NCI-H2196 (cell line): ENCODE data around the gene EOMES.

Experiments used
- DNase-seq: peaks from one replicate; lab custom pipeline; 2025; ENCODE audit not compliant: unreplicated experiment; lab: John Stamatoyannopoulos, UW

The EOMES gene

DNA sequence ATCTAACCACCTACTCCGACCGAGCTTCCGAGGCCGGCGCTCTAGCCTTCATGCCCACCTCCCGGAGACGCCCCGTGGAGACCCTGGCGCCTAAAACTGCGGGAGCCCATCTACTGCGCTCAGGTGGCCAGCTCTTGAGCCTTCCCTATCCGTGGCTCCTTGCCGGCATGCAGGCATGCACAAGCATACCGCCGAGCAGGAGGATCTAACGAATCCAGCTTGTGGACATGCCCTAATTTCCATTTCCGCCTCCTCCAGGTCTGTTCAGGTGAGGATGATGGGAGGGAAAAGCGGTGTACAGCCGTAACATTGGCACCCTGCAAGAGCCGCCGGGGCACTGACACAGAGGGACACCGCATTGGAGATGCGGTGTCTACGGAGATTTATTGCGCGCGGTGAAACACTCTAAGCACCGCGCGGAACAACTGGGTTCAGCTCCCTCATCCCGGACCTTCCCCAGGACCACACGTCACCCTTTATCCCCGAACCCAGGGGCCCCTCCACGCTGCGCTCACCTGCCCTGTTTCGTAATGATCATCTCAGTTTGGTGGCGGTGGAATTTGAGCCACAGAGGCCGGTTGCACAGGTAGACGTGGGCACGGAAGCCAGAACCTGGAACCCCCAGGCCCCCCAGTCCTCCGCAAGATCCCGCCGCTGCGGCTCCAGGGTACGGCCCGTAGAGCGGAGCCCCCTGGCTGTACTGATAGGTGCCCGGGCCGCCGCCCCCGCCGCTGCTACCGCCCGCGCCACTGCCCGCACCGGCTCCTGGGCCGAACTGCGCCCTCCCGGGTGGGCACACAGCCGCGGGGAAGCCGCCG is 1.0 kb downstream of the EOMES start:
- no peak for DNase-seq

DNA sequence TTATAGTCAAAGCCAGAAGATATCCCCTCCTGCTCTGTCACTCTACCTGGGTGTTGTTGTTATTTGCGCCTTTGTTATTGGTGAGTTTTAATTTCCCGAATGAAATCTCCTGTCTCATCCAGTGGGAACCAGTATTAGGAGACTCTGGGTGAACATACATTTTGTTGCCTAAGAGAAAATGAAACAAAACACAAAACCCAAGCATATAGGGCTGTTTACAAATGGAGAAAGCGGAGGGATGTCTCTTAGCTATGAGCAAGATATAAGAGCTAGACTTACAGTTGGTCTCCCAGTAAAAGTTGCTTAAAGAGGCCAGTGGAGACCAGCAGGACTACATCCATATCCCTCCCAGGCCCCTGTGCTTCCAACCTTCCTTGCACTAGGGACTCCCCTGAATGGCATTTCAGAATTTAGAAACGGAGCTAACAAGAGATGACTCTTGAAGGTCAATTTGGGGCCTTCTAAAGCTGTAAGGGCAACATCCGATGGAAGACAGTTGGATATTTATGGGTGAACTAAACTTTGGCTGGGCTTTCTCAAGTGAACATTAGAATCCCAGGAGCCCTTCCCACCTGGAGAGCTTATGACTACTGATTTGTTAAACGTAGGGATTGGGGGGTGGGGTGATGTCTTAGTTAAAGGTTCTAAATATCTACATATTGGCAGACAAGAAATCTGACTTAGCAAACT is 2.7 kb downstream of the EOMES start:
- DNase-seq, result no peak

DNA sequence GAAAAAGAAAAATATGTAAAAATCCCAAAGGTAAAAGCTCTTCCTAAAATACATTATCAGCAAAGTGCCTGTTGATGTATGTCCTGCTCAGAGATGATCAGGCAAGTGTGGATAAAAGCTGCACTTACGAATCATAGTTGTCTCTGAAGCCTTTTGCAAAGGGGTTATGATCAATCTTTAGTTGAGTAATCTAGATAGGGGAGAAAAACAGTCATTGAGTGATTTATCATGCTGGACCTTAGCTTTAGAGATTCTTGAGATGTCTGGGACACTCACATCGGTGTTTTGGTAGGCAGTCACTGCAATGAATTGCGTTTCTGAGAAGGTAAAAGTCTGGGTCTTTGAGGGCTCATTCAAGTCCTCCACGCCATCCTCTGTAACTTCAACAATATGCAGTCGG is 3.7 kb downstream of the EOMES start:
- no peak for DNase-seq

DNA sequence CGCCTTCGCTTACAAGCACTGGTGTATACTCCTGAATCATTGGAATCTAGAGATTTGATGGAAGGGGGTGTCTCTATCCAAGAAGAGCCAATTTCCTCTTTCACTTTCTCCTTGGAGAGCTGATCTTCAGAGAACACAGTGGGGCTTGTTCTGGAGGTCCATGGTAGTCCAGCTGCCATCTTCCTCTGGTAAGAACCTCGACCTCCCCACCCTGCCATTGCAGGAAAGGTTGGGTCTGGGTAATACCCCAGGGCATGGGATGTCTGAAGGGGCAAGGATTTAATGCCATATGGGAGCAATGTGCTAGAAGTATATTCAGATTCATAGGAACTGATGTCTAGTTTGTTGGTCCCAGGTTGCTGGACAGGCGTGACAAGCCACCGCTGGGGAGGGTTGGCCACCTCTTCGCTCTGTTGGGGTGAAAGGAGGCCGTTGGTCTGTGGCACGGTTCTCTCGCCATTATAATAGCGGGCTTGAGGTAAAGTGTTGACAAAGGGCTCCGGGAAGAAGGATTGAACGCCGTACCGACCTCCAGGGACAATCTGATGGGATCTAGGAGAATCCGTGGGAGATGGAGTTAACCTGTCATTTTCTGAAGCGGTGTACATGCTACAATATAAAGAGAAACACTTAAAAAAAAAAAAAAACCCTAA is 4.8 kb downstream of the EOMES start:
- DNase-seq, result no peak

DNA sequence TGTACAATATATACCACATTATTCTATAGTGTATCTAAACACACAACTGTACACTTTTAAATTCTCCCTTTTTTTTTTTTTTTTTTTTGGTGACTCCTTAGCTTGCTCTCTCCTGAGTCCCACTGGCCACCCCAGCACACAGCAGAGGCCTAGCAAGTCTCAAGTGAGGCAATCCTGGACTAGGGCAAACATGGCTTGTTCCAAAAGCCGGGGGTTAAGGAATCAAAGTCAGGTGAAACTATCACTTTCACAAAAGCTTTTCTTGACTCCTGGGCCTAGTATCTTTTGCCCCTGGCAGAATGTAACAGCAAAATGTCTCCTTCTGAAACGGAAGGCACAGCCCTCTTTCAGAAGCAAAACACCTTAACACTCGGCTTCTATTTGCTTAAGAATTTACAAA is 5.8 kb downstream of the EOMES start:
- no peak for DNase-seq

DNA sequence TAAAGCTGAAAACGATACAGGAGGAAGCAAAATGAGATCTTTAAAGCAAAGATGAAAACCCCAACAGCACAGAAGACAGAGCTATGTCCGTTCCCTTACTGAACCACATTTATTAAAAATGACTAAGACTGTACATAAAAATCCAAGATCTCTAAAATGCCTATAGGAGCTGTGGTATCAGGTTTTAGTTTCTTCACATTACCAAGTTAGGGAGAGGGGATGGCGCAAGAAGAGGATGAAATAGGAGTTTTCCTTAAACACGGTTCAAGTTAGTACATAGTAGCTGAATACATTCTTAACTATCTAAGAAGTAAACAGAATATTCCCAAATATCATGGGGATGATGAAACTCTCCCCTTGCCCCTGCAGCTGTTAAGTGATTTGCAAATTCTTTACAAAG is 6.3 kb downstream of the EOMES start:
- DNase-seq, result no peak

DNA sequence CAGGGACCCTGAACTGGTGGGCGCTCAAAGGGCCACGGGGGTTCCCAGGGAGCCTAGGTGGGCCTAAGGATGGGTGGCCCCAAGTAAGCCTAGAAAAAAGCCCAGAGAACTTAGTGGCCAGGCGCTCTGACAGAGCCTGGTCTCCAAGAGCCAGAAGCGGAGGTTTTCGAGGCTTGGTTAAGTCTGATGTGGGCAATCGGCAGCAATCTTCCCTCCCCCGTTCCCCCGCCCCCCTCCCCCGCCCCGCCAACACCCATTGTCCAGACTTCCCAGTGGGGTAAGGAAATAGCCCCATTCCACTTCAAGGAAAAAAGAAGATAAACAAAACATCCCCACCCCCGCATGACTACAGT is 6.7 kb downstream of the EOMES start:
- no peak for DNase-seq

DNA sequence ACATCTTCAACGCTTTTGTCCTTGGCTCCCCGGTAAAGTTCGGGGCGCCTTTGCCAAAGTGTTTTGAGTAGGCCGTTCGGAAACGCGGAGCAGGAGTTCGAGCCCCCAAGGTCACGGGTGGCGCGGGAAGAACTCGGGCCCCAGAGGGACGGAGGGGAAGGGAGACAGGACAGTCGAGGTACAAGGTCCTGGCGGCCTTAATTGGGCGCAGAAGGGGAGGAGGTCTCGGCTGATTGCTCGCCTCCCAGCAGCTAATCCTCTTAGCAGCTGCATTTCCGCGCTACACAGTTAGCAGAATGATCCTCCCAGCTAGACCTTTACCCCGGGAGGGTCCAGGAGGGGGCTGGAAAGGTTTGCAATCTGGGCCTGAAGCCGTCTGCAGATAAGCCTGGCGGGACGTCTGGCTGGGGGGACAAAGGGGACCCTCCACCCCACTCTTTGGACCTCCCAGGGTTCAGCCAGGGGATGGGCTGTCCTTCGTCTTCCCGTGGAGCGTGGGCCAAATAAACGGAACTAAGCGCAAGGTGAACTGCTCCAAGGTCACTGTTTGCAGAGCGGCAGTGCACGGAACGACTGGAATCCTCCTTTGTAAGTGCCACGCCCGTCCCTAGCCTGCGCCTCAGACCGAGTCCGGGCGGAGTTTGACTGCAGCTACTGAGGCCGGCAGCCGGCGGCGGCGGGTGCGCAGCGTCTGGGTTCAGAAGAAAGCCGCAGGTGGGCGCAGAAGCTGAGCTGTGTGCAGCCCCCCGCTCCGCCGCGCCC is 7.2 kb downstream of the EOMES start:
- DNase-seq, result no peak

DNA sequence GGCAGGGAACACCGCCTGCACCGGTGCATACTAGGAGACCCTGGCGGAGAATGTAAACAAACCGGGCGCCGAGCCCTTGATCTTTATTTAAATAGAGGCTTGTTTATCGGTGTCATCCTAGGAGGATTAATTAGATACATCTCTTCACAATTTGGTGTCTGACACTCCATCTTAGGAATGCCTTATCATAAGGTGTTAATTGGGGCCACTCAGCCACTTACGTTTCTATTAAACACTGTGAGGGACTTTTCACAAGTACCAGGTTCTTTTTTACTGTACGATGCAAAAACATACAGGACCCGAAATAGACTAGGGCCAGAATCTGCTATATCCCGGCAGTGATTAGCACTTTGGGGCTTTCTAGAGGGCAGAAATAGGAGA is 8.0 kb downstream of the EOMES start:
- DNase-seq, result no peak

DNA sequence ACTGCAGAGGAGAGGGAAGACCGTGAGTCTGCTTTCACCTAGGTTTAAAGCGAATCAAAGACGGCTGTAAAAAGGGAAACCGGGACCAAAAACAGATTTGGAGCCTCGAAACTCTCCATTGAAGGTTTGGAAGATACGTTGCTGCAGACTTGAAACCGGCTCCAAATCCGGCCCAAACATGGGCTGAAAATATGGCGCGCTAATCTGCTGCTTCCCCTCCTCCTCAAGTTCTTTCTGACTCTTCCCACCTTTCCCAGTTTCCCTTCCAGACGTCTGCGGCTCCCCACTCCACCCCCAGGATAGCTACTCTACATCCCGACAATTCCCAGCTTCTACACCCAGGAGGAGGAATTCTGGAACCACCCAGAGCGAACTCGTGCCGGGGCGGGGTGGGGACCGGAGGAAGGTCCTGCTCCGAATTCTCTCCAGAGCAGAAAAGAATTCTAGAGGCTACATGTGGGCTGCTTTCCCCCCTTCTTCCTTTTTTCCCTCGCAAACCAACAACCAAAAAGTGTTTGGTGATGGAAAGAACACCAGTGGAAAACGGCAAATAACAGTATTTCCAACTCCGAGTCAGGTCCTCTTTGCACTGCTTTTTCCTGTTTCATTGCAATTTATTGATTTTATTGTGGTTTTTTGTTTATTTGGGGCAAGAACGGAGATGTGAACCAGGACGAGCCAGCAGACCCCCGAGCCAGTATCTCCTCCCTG is 8.5 kb downstream of the EOMES start:
- DNase-seq, result no peak

DNA sequence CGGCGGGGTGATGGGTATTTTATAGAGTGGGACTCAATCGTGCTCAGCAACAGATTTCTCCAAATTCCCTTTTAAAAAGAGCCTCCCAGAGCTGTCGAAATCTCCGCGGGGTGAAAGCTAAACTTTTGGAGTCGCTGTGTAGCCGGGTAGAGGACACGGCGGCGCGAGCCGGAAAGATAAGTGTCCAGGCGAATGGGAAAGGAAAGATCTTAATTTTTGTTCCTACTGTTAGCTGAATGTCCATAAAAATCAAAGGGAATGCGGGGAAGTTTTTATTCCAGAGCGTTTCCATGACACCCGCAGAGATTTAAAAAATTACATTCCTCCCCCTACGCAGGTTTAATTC is 9.1 kb downstream of the EOMES start:
- DNase-seq, result no peak

DNA sequence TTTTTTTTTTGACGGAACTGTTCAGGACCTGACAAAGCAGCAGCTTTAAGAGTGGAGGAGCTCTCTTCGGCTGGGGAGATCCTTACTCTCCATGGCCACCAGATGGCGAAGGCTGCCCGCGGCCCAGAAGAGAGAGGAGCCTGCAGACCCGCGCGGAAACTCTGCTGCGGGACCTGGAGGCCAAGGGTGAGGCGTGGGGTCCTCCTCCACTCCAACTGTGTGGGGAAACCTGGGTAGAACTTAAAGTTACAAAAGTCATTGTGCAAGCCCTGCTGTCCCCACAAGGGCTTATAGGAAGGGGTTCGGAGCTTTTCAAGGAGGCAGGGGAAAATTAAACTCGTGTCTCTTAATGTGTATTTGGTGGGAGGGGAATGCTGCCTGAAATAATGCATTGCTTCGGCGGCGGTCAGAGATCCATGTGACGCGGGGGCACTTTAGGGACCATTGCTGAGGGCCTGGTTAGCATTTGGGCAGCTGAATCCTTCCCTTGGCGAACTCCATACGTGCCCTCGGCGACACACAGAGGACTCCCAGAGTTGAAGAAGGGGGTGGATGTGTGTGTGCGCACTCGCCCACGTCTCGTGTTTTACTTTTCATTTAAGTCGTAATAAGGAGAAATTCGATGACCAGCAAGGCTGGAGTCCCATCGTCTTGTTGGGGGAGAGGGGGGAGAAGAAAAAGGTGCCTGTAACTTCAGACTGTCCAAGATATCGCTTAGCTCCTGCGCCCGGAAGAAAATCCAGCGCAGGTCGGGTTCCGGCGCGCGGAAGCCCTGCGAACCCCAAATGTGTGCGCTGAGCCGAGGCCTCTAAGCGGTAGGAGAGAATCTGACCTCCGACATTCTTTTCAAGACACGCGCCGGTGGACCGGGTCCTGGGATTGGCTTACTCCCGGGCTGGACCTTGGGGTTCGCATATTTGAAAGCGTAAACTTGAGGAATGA is 9.7 kb downstream of the EOMES start:
- DNase-seq, result peak; percentile 24

DNA sequence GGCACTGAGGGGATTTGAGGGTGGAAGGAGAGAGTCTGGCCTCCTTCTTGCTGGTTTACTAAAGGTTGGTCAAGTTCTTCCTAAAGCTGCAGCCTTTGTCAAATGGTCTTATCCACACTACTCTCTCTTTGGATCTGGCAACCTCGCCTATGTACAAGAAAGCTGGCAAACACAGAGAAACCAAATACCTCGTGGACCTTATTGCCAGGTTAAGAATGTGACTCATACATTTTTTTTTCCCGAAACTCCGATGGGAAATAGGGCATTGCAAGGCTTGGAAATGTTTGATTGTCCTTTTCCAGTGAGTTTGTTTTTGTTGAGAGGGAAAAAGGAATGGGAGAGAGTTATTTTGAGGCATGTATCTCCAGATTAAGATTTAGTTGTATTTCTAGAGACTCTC is 13.9 kb downstream of the EOMES start:
- no peak for DNase-seq

DNA sequence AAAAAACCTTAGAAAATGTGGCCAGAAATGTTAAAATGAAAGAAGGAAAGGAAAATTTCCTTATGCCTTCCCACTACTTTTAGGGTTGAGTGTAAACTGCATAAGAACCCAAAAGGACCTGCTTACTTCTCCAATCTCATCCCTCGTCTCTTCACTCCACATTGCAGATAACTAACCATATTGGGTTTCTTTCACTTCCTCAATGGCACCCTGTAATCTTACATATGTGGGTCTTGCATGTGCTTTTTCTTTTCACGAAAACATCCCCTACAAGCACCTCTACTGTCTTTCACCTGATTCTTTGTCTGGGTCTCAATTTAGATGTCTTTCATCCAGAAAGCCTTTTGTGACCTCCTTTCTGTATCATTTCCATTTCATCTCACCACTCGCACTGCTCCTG is 23.1 kb downstream of the EOMES start:
- no peak for DNase-seq

DNA sequence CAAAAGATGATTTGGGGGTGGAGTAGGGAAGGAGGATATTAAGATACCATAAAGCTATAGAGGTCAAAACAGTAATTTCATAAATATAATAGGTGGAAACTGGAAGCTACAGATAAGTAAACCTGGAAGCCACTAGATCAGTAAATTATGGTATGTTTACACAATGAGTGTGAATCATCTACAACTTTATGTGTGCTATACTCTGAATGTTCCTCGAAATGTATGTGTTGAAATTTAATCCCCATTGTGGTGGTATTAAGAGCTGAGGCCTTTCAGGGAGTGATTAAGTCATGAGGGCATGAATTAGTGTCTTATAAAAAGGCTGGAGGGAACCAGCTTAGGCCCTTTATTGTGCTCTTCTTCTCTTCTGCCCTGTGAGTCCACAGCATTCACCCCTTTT is 25.2 kb downstream of the EOMES start:
- DNase-seq, result no peak

DNA sequence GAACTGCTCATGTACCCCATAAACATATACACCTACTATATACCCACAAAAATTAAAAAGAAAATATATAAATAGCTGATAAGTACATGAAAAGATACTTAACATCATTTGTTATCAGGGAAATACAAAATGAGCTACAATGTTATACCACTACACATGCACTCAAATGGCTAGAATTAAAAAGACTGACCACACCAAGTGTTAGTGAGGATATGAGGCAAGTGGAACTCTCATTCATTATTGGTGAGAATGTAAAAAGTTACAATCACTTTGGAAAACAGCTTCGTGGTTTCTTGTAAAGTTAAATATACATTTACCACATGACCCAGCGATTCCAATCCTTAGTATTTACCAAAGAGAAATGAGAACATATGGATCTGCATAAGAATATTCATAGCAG is 26.5 kb downstream of the EOMES start:
- no peak for DNase-seq

DNA sequence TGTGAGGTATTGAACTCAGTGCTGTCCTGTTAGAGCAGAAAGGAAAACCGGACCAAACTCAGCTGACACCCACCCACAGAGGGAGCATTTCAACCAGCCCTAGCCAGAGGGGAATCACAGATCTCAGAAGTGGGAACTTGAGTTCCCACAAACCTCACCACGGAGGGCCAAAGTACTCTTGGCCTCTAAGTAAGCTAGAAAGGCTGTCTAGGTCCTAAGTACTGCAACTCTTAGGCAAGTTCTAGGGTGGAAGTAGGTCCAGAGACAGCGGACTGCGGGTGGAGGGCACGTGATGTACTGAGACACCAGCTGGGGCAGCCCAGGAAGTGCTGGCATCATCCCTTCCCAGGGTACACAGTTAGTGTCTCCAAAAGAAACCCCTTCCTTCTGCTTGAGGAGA is 34.1 kb downstream of the EOMES start:
- DNase-seq, result no peak

DNA sequence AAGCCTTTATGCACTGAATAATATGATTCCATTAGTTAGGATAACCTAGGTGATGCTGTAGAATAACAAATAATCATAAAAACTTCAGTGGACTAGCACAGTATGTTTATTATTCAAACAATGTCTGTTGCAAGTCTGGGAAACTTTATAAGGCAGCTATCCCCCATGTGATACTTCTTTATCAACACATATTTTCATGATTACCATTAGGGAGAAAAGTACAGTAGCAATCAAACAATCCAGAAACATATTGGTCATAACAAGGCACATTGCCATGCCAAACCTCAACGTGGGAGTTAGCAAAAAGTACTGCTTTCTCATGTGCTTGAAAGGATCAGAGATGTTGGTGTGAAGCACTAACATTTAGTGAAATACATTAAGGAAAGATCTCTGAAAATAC is 35.5 kb downstream of the EOMES start:
- DNase-seq, result no peak

DNA sequence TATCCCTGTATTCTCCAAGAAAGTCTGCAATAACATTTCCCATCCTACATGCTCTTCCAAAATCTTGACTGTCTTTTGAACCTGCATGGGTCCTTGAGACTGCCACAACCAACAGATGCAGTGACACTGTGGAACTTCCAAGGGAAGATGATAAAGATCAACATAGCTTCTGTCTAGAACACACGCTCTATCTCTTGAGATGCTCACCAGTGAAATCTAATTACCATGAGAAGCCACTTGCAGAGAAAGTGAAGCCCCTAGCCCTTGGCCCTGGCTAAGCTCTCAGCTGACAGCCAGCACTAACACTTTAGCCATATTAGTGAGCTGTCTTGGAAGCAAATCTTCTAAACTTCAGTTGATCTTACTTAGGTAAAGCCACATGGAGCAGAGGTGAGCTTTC is 36.6 kb downstream of the EOMES start:
- DNase-seq, result no peak

DNA sequence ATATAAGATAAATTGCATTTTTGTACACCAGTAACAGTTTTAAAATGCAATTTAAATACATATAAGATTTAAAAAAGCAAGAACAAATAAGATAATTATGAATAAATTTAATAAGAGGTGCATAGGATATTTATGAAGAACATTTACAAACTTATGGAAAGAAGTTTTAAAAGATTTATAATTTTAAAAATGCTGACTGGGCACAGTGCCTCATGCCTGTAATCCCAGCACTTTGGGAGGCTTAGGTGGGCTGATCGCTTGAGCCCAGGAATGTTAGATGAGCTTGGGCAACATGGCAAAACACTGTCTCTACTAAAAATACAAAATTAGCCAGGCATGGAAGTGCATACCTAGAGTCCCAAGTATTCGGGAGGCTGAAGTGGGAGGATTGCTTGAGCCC is 37.8 kb downstream of the EOMES start:
- DNase-seq, result no peak
